ENCODE data around the gene RSU1. TPM values are rescaled to one million over a fixed set of nuclear protein-coding genes. Genes with fewer than 3 reads are reported as not detected.
A peak's percentile ranks its signal among the peaks of the same experiment; 100 is the strongest.

The RSU1 gene
- total RNA-seq, 4 donors from 2014 or later = 57.5 to 121 (median 81.6) TPM

DNA sequence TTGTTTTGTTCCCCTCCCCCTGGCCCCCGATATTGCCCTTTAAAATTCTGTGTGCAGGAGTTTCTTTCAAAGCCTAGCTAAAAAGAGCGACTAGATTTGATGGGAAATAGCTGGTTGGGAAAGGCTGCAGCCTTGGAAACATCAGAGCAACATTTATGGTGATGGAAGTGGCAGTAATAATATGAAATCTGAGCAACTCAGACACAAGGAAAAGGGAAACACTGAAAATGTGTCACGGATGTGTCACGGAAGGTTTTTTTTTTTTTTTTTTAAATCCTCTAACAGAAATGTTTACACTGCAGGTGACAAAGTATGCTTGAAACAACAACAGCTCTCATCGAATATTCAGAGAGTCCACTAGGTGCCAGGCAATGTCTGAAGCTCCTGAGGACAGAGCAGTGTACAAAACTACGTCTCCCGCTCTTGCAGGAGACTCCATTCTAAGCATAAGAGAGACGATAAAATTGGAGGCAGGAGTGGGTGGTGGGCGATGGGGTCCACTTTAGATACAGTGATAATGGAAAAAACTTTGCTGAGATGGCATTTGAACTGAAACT, 143.0 kb downstream of the RSU1 start:
- DNase-seq (ENCODE audit: low spot score) (no peak), ATAC-seq (ENCODE audit: low FRiP score) (no peak)
- TF ChIP-seq, protein P1, sequence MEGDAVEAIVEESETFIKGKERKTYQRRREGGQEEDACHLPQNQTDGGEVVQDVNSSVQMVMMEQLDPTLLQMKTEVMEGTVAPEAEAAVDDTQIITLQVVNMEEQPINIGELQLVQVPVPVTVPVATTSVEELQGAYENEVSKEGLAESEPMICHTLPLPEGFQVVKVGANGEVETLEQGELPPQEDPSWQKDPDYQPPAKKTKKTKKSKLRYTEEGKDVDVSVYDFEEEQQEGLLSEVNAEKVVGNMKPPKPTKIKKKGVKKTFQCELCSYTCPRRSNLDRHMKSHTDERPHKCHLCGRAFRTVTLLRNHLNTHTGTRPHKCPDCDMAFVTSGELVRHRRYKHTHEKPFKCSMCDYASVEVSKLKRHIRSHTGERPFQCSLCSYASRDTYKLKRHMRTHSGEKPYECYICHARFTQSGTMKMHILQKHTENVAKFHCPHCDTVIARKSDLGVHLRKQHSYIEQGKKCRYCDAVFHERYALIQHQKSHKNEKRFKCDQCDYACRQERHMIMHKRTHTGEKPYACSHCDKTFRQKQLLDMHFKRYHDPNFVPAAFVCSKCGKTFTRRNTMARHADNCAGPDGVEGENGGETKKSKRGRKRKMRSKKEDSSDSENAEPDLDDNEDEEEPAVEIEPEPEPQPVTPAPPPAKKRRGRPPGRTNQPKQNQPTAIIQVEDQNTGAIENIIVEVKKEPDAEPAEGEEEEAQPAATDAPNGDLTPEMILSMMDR (IDR thresholded peaks at IDR 0.05) = no peak

DNA sequence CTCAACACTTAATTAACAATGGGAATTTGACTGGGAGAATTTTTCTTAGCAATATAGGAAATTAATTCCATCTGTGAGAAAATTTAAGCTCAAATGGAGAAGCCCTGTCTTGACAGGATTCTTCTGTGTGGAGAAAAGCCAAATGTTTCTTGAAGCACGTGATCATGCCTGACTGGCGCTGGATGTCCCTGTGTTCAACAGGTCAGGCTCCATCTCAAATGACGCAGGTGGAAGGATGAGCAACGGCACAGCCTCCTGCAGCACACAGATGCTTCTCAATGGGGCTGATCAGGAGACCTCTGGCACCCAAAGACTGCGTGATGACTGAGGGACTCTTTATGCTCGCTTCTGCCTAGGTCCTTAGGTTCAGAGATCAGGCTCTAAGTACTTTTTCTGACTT, 143.8 kb downstream of the RSU1 start:
- TF ChIP-seq, protein P1 (IDR thresholded peaks at IDR 0.05) = no peak
- ATAC-seq (ENCODE audit: low FRiP score) = no peak
- DNase-seq (ENCODE audit: low spot score) = no peak

DNA sequence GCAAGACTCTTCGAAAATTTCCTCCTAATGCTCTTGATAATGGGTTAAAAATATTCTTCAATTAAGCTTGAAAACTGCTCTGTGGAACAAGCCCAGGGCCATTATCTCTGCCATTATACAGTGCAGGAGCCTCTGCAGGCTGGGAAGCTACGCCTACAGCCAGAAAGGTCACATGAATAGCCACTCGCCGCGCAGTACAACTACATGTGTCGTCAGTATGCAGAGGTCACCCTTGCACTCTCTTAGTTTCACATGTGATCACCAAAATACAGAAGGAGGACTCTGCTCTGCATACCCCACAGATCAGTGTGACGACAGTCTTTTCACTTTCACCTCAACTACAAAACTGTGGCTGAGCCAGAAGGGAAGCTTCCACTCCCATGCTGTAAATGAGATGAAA, 153.8 kb downstream of the RSU1 start:
- no peak for ATAC-seq (ENCODE audit: low FRiP score)
- TF ChIP-seq, protein P1 (IDR thresholded peaks at IDR 0.05) = no peak

DNA sequence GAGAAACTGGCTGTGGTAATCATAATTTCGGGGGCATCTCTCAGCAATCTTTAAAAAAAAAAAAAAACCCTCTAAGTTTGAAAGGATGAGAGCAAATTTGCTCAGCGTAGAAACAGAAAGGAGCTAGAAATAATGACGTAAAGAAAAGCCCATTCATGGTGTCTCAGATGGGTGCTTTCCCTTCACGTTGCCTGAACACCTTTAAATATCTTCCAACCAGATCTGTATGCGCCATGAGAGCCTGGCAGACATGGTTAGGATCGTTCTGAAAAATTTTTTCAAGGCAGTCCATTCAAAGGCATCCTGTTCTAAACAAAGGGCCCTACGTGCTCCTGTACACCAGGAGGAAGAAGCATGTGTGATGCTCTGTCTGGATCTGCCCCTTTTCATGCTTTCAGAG, 154.3 kb downstream of the RSU1 start:
- ATAC-seq (ENCODE audit: low FRiP score) (no peak), DNase-seq (ENCODE audit: low spot score) (no peak)
- TF ChIP-seq, protein P1 (IDR thresholded peaks at IDR 0.05) = no peak

More for the DNA sequence above, 153.8 kb downstream of the RSU1 start:
- DNase-seq (ENCODE audit: low spot score) = no peak

DNA sequence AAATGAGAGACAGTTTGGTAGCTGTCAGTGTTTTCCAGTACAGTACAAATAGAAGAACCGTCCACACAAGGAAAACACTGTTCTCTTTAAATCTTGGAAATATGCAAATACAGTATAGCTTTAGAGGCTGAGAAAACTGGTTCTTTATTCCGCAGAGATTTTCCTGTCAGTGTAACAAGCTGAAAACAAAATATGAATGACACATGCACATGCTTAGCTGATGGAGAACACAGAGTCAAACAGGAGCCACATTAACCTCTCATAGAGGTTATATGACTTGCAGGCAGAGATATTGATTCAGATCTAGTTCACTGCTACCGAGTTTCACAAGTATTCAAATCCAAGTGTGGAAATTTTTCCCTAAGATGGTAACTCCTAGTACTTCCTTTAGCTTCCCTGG, 160.3 kb downstream of the RSU1 start:
- ATAC-seq (ENCODE audit: low FRiP score) = no peak
- no peak for DNase-seq (ENCODE audit: low spot score)
- TF ChIP-seq, protein P1 (IDR thresholded peaks at IDR 0.05) = no peak

DNA sequence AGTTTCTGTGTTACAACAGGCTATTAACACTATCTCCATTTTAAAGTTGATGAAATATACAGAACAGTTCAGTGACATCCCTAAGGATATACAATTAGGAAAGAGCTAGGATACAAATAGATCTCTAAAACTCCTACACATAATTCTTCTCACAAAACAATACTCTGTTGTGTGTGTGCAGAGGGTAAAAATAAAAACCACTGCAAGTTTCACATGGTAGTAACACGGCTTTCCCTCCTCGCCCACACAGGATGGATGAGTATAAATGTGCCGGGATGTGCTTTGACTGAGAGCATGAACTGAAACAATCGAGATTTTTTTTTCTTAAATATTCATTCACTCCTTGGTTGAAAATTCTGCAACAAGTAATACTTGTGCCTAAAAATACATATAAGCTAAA, 164.0 kb downstream of the RSU1 start:
- TF ChIP-seq, protein P1 (IDR thresholded peaks at IDR 0.05) = no peak
- ATAC-seq (ENCODE audit: low FRiP score) (no peak), DNase-seq (ENCODE audit: low spot score) (no peak)

DNA sequence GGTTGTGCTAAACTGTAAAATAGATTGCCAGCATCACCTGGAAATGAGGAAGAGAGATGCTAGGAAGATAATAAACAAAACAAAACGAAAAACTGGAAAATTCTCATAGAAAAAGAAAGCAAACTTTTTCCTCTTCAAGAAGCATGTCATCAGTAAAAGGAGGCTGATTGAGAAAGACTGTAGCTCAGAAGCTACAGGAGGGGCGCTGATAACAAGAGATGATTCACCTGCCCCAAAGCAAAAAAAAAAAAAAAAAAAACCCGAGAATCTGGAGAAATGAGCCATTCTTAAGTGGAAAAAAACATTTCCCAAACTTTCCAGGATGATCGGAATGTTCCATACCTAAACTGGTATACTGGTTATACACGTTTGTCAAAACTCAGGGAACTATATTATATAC, 165.1 kb downstream of the RSU1 start:
- TF ChIP-seq, protein P1 (IDR thresholded peaks at IDR 0.05) = no peak
- DNase-seq (ENCODE audit: low spot score) (no peak), ATAC-seq (ENCODE audit: low FRiP score) (peak; percentile 48)
